T-cell (primary cell): ENCODE data around the gene ACTA2. TPM values are rescaled to one million over a fixed set of nuclear protein-coding genes. Genes with fewer than 3 reads are reported as not detected.

ENCODE experiments used
- ATAC-seq, 4 experiments: fragments of 200-7000 bp in 3 of 4; fragments of 150-1000 bp in 1 of 4; cut with Tn5 transposase; replicated peaks in 1 of 4; 1 replicate in 3 of 4; 2 replicates in 1 of 4; pipeline ENCODE4 v1.10.0; 2021; ENCODE audit warnings: moderate library complexity in 3 of 4, mild to moderate bottlenecking in 2 of 4, moderate number of reproducible peaks in 1 of 4
- CTCF ChIA-PET, 2 donors: fragments of 300-600 bp; sonication (Branson Sonifier 250); formaldehyde crosslinking; loops; one replicate each; lab custom pipeline; 2022; ENCODE audit warnings: antibody characterized with exemption in 2 of 2; lab: Charles Lee
- POLR2A ChIA-PET, 2 donors: fragments of 300-600 bp; sonication (Branson Sonifier 250); formaldehyde crosslinking; loops; one replicate each; lab custom pipeline; 2022; ENCODE audit warnings: antibody characterized with exemption in 2 of 2; lab: Charles Lee
- DNase-seq, 35 experiments: peaks; one replicate each; pipeline versions ENCODE4 v3.0.0 to v3.0.0-alpha.2; 2013 to 2023
- H3K27ac ChIP-seq: one replicate; pipeline ENCODE4 v1.5.1; 2013; ENCODE audit warnings: low read length
- H3K27me3 ChIP-seq, 2 experiments: replicated peaks in 1 of 2; 1 replicate in 1 of 2; 2 replicates in 1 of 2; pipeline versions ENCODE4 v1.6.1 to v1.7.0; 2013; ENCODE audit warnings: low read length in 1 of 2, mixed read lengths in 1 of 2; ENCODE audit not compliant: control insufficient read depth in 2 of 2, insufficient read depth in 2 of 2; ENCODE audit errors: extremely low read depth in 1 of 2
- H3K36me3 ChIP-seq, 2 donors: 1 replicate in 1 of 2; 2 replicates in 1 of 2; pipeline versions ENCODE4 v1.6.1 to v1.7.0; 2013; ENCODE audit warnings: low read length in 1 of 2; ENCODE audit not compliant: control insufficient read depth in 2 of 2, insufficient read depth in 1 of 2; ENCODE audit errors: extremely low read depth in 1 of 2
- H3K4me1 ChIP-seq, 2 experiments: 1 replicate in 1 of 2; 2 replicates in 1 of 2; pipeline versions ENCODE4 v1.6.1 to v1.7.0; 2013; ENCODE audit warnings: low read length in 2 of 2, mixed read lengths in 1 of 2; ENCODE audit not compliant: insufficient read depth in 2 of 2, control insufficient read depth in 1 of 2; ENCODE audit errors: extremely low read depth in 1 of 2
- H3K4me3 ChIP-seq, 2 donors: 1 replicate in 1 of 2; 2 replicates in 1 of 2; pipeline versions ENCODE4 v1.5.1 to v1.7.0; 2013; ENCODE audit warnings: mild to moderate bottlenecking in 2 of 2, low read length in 1 of 2, moderate library complexity in 1 of 2; ENCODE audit not compliant: control insufficient read depth in 1 of 2; ENCODE audit errors: extremely low read depth in 1 of 2
- H3K9me3 ChIP-seq: 2 replicates; pipeline ENCODE4 v1.7.0; 2013
- H3K27ac Mint-ChIP-seq, 2 donors: one replicate each; pipeline ENCODE4 v1.8.0; 2020 to 2021; ENCODE audit warnings: mild to moderate bottlenecking in 2 of 2, mixed read lengths in 2 of 2
- H3K27me3 Mint-ChIP-seq, 2 donors: one replicate each; pipeline ENCODE4 v1.8.0; 2021 to 2022; ENCODE audit warnings: mixed read lengths in 2 of 2
- H3K36me3 Mint-ChIP-seq: one replicate; pipeline ENCODE4 v1.8.0; 2021; ENCODE audit warnings: mixed read lengths
- H3K4me1 Mint-ChIP-seq, 3 donors: one replicate each; pipeline ENCODE4 v1.8.0; 2020 to 2022; ENCODE audit warnings: mixed read lengths in 3 of 3, mild to moderate bottlenecking in 1 of 3
- H3K4me3 Mint-ChIP-seq, 3 donors: one replicate each; pipeline ENCODE4 v1.8.0; 2020 to 2022; ENCODE audit warnings: mild to moderate bottlenecking in 3 of 3, mixed read lengths in 3 of 3, moderate library complexity in 3 of 3
- H3K9me3 Mint-ChIP-seq, 3 donors: one replicate each; pipeline ENCODE4 v1.8.0; 2020 to 2022; ENCODE audit warnings: mixed read lengths in 3 of 3
- WGBS: methylation state at CpG from one replicate; pipeline ENCODE4 v1.1.5; 2013; ENCODE audit warnings: missing lambda C conversion rate; ENCODE audit not compliant: insufficient coverage; 5-methylcytosine and 5-hydroxymethylcytosine counted together
- total RNA-seq, 35 experiments: library from RNA in 6 of 35; stranded (reverse) in 6 of 35; fragments of 120-200 nt in 1 of 35; gene quantifications; one replicate each; pipeline versions ENCODE4 v1.2.1 to v1.2.4 and lab custom pipeline; 2013 to 2026

Gene ACTA2
- total RNA-seq, 5 donors from 2014 or later (not counting 1 experiment from before 2014, with no cell fraction given) = 4.0 to 7.8 (median 5.3) TPM

- Histone ChIP-seq H3K27ac (no peak overlapping the region), H3K9me3 (no peaks in the 10 kb centered on the region), H3K4me1 (peaks cover 3 to 16% of the 10 kb centered on the region in 2 experiments), H3K27me3 (no peaks in the 10 kb centered on the region), H3K36me3 (no peaks in the 10 kb centered on the region), H3K4me3 (no peak overlapping the region)
- no CpG with 5 or more reads among the region's 6 CpGs for WGBS
- Mint-ChIP-seq H3K4me3 (no peak overlapping the region), H3K27me3 (no peaks in the 10 kb centered on the region), H3K27ac (no peak overlapping the region), H3K9me3 (no peaks in the 10 kb centered on the region), H3K4me1 (peaks cover 22 to 30% (median 24%) of the 10 kb centered on the region in 3 donors), H3K36me3 (peaks cover 1% of the 10 kb centered on the region)
- ATAC-seq (no peak), DNase-seq (no peak)
- POLR2A ChIA-PET = interaction anchor here in 1 of 2 donors (0.6 kb wide), 1 partner anchor 17 kb away, joined by 4 read pairs; no protein-coding TSS in a partner anchor
- CTCF ChIA-PET = interaction anchor here in 1 of 2 donors (0.5 to 0.7 kb wide), 2 partner anchors 119 to 259 kb away, joined by 3 to 4 read pairs; no protein-coding TSS in a partner anchor
Observed at GRCh38 chr10:88958721-88959120, 6.1 kb upstream of the ACTA2 start.

- Histone ChIP-seq H3K9me3 (no peaks in the 10 kb centered on the region), H3K36me3 (no peaks in the 10 kb centered on the region), H3K27me3 (no peaks in the 10 kb centered on the region), H3K4me1 (peaks cover 3 to 10% of the 10 kb centered on the region in 2 experiments), H3K27ac (no peak overlapping the region), H3K4me3 (no peak overlapping the region)
- DNase-seq (no peak), ATAC-seq (no peak)
- peaks cover 16 to 22% (median 18%) of the 10 kb centered on the region in 3 donors for H3K4me1 Mint-ChIP-seq
- no peaks in the 10 kb centered on the region for H3K9me3 Mint-ChIP-seq
- POLR2A ChIA-PET = no interaction called here
- no peak overlapping the region for H3K4me3 Mint-ChIP-seq
- no peak overlapping the region for H3K27ac Mint-ChIP-seq
- 100% methylated on average over 1 of the region's 1 CpG for WGBS
- peaks cover 3% of the 10 kb centered on the region for H3K36me3 Mint-ChIP-seq
- H3K27me3 Mint-ChIP-seq = no peaks in the 10 kb centered on the region
- CTCF ChIA-PET = interaction anchor here (0.7 to 1.2 kb wide), 4 partner anchors 19 to 25 kb away, joined by 3 to 9 read pairs (median 4); no protein-coding TSS in a partner anchor
Observed at GRCh38 chr10:88957381-88957780, 4.8 kb upstream of the ACTA2 start.

GRCh38 chr10:88954458-88955083 lies 2.0 kb upstream of the ACTA2 start:
- Histone ChIP-seq H3K27ac (no peak overlapping the region), H3K9me3 (no peaks in the 10 kb centered on the region), H3K27me3 (no peaks in the 10 kb centered on the region), H3K36me3 (no peaks in the 10 kb centered on the region), H3K4me1 (no peaks in the 10 kb centered on the region), H3K4me3 (no peak overlapping the region)
- POLR2A ChIA-PET = no interaction called here
- no CpG with 5 or more reads among the region's 4 CpGs for WGBS
- H3K9me3 Mint-ChIP-seq = no peaks in the 10 kb centered on the region
- no peak overlapping the region for H3K27ac Mint-ChIP-seq
- DNase-seq (no peak), ATAC-seq (no peak)
- H3K4me3 Mint-ChIP-seq = no peak overlapping the region
- no peaks in the 10 kb centered on the region for H3K4me1 Mint-ChIP-seq
- CTCF ChIA-PET = interaction anchor here (0.6 to 1.7 kb wide), 4 partner anchors 9 to 22 kb away, joined by 3 to 6 read pairs (median 3); no protein-coding TSS in a partner anchor
- H3K36me3 Mint-ChIP-seq = peaks cover 7% of the 10 kb centered on the region
- no peaks in the 10 kb centered on the region for H3K27me3 Mint-ChIP-seq

GRCh38 chr10:88953662-88954061 lies 1.1 kb upstream of the ACTA2 start:
- H3K27me3 Mint-ChIP-seq = no peaks in the 10 kb centered on the region

GRCh38 chr10:88949912-88950837 lies 2.4 kb downstream of the ACTA2 start:
- Histone ChIP-seq H3K36me3 (no peaks in the 10 kb centered on the region), H3K4me1 (no peaks in the 10 kb centered on the region), H3K27me3 (no peaks in the 10 kb centered on the region), H3K9me3 (no peaks in the 10 kb centered on the region), H3K27ac (no peak overlapping the region), H3K4me3 (no peak overlapping the region)
- CTCF ChIA-PET = interaction anchor here in 1 of 2 donors (0.9 to 1.1 kb wide), 2 partner anchors 13 to 16 kb away, joined by 3 read pairs; no protein-coding TSS in a partner anchor
- ATAC-seq = no peak
- DNase-seq = no peak
- Mint-ChIP-seq H3K4me1 (peaks cover 0 to 3% (median 0%) of the 10 kb centered on the region in 3 donors), H3K4me3 (no peak overlapping the region), H3K36me3 (peaks cover 15% of the 10 kb centered on the region), H3K27ac (no peak overlapping the region), H3K9me3 (no peaks in the 10 kb centered on the region), H3K27me3 (no peaks in the 10 kb centered on the region)
- WGBS = 90% methylated on average over 1 of the region's 3 CpGs
- POLR2A ChIA-PET = no interaction called here

More at GRCh38 chr10:88953662-88954061, 1.1 kb upstream of the ACTA2 start:
- no peak overlapping the region for H3K27ac ChIP-seq
- no peaks in the 10 kb centered on the region for H3K4me1 ChIP-seq
- no peaks in the 10 kb centered on the region for H3K27me3 ChIP-seq
- no peak overlapping the region for H3K4me3 ChIP-seq
- CTCF ChIA-PET = interaction anchor here (0.7 to 1.7 kb wide), 3 partner anchors 11 to 21 kb away, joined by 3 to 6 read pairs (median 3); no protein-coding TSS in a partner anchor
- ATAC-seq (no peak), DNase-seq (no peak)
- H3K27ac Mint-ChIP-seq = no peak overlapping the region
- H3K36me3 ChIP-seq = no peaks in the 10 kb centered on the region
- H3K9me3 Mint-ChIP-seq = no peaks in the 10 kb centered on the region
- no peaks in the 10 kb centered on the region for H3K4me1 Mint-ChIP-seq
- no peaks in the 10 kb centered on the region for H3K9me3 ChIP-seq
- H3K4me3 Mint-ChIP-seq = no peak overlapping the region
- H3K36me3 Mint-ChIP-seq = peaks cover 7% of the 10 kb centered on the region
- WGBS = no CpG with 5 or more reads among the region's 5 CpGs
- POLR2A ChIA-PET = no interaction called here

- POLR2A ChIA-PET = no interaction called here
Observed at GRCh38 chr10:88949051-88949450, 3.5 kb downstream of the ACTA2 start.

More at GRCh38 chr10:88949051-88949450, 3.5 kb downstream of the ACTA2 start:
- no peak for ATAC-seq
- H3K4me3 Mint-ChIP-seq = no peak overlapping the region
- Histone ChIP-seq H3K9me3 (no peaks in the 10 kb centered on the region), H3K27ac (no peak overlapping the region), H3K27me3 (no peaks in the 10 kb centered on the region), H3K36me3 (no peaks in the 10 kb centered on the region), H3K4me3 (no peak overlapping the region), H3K4me1 (peaks cover 0 to 3% of the 10 kb centered on the region in 2 experiments)
- H3K27me3 Mint-ChIP-seq = no peaks in the 10 kb centered on the region
- peaks cover 21% of the 10 kb centered on the region for H3K36me3 Mint-ChIP-seq
- H3K27ac Mint-ChIP-seq = no peak overlapping the region
- H3K9me3 Mint-ChIP-seq = no peaks in the 10 kb centered on the region
- peaks cover 0 to 12% (median 7%) of the 10 kb centered on the region in 3 donors for H3K4me1 Mint-ChIP-seq
- no peak for DNase-seq
- WGBS = 92% methylated on average over 2 of the region's 2 CpGs
- CTCF ChIA-PET = interaction anchor here (1.0 to 1.1 kb wide), 3 partner anchors 14 to 81 kb away, joined by 3 read pairs; no protein-coding TSS in a partner anchor
